ENCODE measurements around the gene PALM2AKAP2.

- TF ChIP-seq, protein P1, sequence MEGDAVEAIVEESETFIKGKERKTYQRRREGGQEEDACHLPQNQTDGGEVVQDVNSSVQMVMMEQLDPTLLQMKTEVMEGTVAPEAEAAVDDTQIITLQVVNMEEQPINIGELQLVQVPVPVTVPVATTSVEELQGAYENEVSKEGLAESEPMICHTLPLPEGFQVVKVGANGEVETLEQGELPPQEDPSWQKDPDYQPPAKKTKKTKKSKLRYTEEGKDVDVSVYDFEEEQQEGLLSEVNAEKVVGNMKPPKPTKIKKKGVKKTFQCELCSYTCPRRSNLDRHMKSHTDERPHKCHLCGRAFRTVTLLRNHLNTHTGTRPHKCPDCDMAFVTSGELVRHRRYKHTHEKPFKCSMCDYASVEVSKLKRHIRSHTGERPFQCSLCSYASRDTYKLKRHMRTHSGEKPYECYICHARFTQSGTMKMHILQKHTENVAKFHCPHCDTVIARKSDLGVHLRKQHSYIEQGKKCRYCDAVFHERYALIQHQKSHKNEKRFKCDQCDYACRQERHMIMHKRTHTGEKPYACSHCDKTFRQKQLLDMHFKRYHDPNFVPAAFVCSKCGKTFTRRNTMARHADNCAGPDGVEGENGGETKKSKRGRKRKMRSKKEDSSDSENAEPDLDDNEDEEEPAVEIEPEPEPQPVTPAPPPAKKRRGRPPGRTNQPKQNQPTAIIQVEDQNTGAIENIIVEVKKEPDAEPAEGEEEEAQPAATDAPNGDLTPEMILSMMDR (conservative IDR thresholded peaks at IDR 0.05; ENCODE audit: low read length), result no peak
- TF ChIP-seq EZH2phosphoT487 (IDR thresholded peaks at IDR 0.05; ENCODE audit: borderline replicate concordance, low read depth, low read length), result no peak
Measured at GRCh38 chr9:109775516-109775915, 4.5 kb upstream of the PALM2AKAP2 start.

Data from OCI-LY7 (cell line).